IMR-90 (cell line): Measurements from ENCODE around the gene CYTH1. TPM values are rescaled to one million over a fixed set of nuclear protein-coding genes. Genes with fewer than 3 reads are reported as not detected.
A peak's percentile ranks its signal among the peaks of the same experiment; 100 is the strongest.

ENCODE experiments used
- ATAC-seq: fragments of 200-7000 bp; cut with Tn5 transposase; 2 replicates; pipeline ENCODE4 v1.9.1; 2020; ENCODE audit warnings: low read depth, mild to moderate bottlenecking, moderate library complexity
- BruUV-seq: library from RNA; stranded (reverse); fragments of 400-500 nt; replicated peaks from 2 replicates; lab custom pipeline; 2021; lab: Mats Ljungman, UMichigan
- CTCF ChIA-PET: fragments of 300-600 bp; formaldehyde crosslinking; extraction: SDS; loops from one replicate; lab custom pipeline; 2021; ENCODE audit warnings: antibody characterized with exemption; lab: Yijun Ruan, JAX
- POLR2A ChIA-PET: fragments of 300-600 bp; sonication (Branson Sonifier 250); formaldehyde crosslinking; loops from one replicate; lab custom pipeline; 2022; ENCODE audit warnings: antibody characterized with exemption; ENCODE audit not compliant: unreplicated experiment; lab: Charles Lee
- DNase-seq: peaks from one replicate; pipeline ENCODE4 v3.0.0; 2013
- H2AFZ ChIP-seq: replicated peaks from 2 replicates; pipeline ENCODE3; 2013; ENCODE audit warnings: low read length, mild to moderate bottlenecking; ENCODE audit not compliant: poor library complexity
- H2AK5ac ChIP-seq: 2 replicates; pipeline ENCODE4 v1.6.1; 2013; ENCODE audit warnings: low read depth, low read length, inconsistent platforms
- H2AK9ac ChIP-seq: replicated peaks from 2 replicates; pipeline ENCODE3; 2013; ENCODE audit warnings: mild to moderate bottlenecking, low read depth, low read length, moderate library complexity; ENCODE audit not compliant: poor library complexity
- H2BK120ac ChIP-seq: 2 replicates; pipeline ENCODE4 v1.6.1; 2013; ENCODE audit warnings: low read depth, low read length, inconsistent platforms
- H2BK15ac ChIP-seq: 3 replicates; pipeline ENCODE4 v1.6.1; 2013; ENCODE audit warnings: low read depth, low read length, inconsistent platforms
- H2BK20ac ChIP-seq: 2 replicates; pipeline ENCODE4 v1.6.1; 2013; ENCODE audit warnings: low read depth, mild to moderate bottlenecking, inconsistent platforms, low read length, moderate library complexity
- H2BK5ac ChIP-seq: 2 replicates; pipeline ENCODE4 v1.6.1; 2013; ENCODE audit warnings: mild to moderate bottlenecking, low read depth, low read length, inconsistent platforms; ENCODE audit not compliant: poor library complexity, severe bottlenecking
- H3K14ac ChIP-seq: replicated peaks from 2 replicates; pipeline ENCODE4 v1.6.1; 2013; ENCODE audit warnings: low read depth, low read length, inconsistent platforms
- H3K18ac ChIP-seq: 2 replicates; pipeline ENCODE4 v1.6.1; 2013; ENCODE audit warnings: low read depth, low read length, control low read depth
- H3K23ac ChIP-seq: 2 replicates; pipeline ENCODE4 v1.6.1; 2013; ENCODE audit warnings: low read depth, low read length, inconsistent platforms
- H3K27ac ChIP-seq: 2 replicates; pipeline ENCODE4 v1.5.1; 2013; ENCODE audit warnings: mild to moderate bottlenecking, control low read depth, low read length; ENCODE audit not compliant: insufficient read depth
- H3K27me3 ChIP-seq: 2 replicates; pipeline ENCODE4 v1.6.1; 2013; ENCODE audit warnings: low read length; ENCODE audit not compliant: control insufficient read depth, insufficient read depth
- H3K36me3 ChIP-seq: 2 replicates; pipeline ENCODE4 v1.6.1; 2013; ENCODE audit warnings: low read length, mixed read lengths; ENCODE audit not compliant: control insufficient read depth, insufficient read depth
- H3K4ac ChIP-seq: 2 replicates; pipeline ENCODE4 v1.6.1; 2013; ENCODE audit warnings: low read depth, low read length, inconsistent platforms
- H3K4me1 ChIP-seq: 2 replicates; pipeline ENCODE4 v1.6.1; 2013; ENCODE audit warnings: low read length, mixed read lengths; ENCODE audit not compliant: control insufficient read depth, insufficient read depth
- H3K4me2 ChIP-seq: 2 replicates; pipeline ENCODE4 v1.6.1; 2013; ENCODE audit warnings: low read depth, mild to moderate bottlenecking, control low read depth, low read length, moderate library complexity
- H3K4me3 ChIP-seq: 2 replicates; pipeline ENCODE4 v1.5.1; 2013; ENCODE audit warnings: low read depth, mild to moderate bottlenecking, control low read depth, low read length, moderate library complexity; ENCODE audit not compliant: insufficient read depth
- H3K56ac ChIP-seq: 2 replicates; pipeline ENCODE4 v1.6.1; 2013; ENCODE audit warnings: low read length, inconsistent platforms; ENCODE audit not compliant: insufficient read depth; ENCODE audit errors: extremely low read depth
- H3K79me1 ChIP-seq, 2 experiments: 2 replicates each; pipeline ENCODE4 v1.6.1; 2013; ENCODE audit warnings: low read length in 2 of 2, inconsistent platforms in 1 of 2, low read depth in 1 of 2
- H3K9ac ChIP-seq: 2 replicates; pipeline ENCODE4 v1.6.1; 2013; ENCODE audit warnings: low read depth, low read length, control low read depth
- H3K9me1 ChIP-seq: 2 replicates; pipeline ENCODE4 v1.6.1; 2013; ENCODE audit warnings: low read length, inconsistent platforms; ENCODE audit not compliant: insufficient read depth
- H3K9me3 ChIP-seq: 2 replicates; pipeline ENCODE4 v1.6.1; 2013; ENCODE audit warnings: low read length; ENCODE audit not compliant: control insufficient read depth, insufficient read depth
- H4K20me1 ChIP-seq: 2 replicates; pipeline ENCODE4 v1.6.1; 2013; ENCODE audit warnings: low read length, inconsistent platforms; ENCODE audit not compliant: insufficient read depth
- H4K5ac ChIP-seq: 2 replicates; pipeline ENCODE4 v1.6.1; 2013; ENCODE audit warnings: mild to moderate bottlenecking, low read depth, low read length, control low read depth
- H4K8ac ChIP-seq, 2 experiments: 2 replicates each; pipeline ENCODE4 v1.6.1; 2013; ENCODE audit warnings: low read depth in 2 of 2, low read length in 2 of 2, control low read depth in 1 of 2, inconsistent platforms in 1 of 2
- H4K91ac ChIP-seq: 2 replicates; pipeline ENCODE4 v1.6.1; 2013; ENCODE audit warnings: low read depth, low read length, inconsistent platforms; ENCODE audit not compliant: insufficient read depth
- CEBPB ChIP-seq: IDR thresholded peaks from 2 replicates; pipeline ENCODE4 v1.6.1; 2012; ENCODE audit warnings: low read depth, low read length, improper control_type of control experiment
- ELK1 ChIP-seq: fragments of 150-350 bp; IDR thresholded peaks from 2 replicates; pipeline ENCODE4 v1.6.1; 2016; ENCODE audit warnings: low read depth, mild to moderate bottlenecking, low read length, moderate library complexity, borderline replicate concordance
- MAZ ChIP-seq: IDR thresholded peaks from 2 replicates; pipeline ENCODE4 v1.6.1; 2012; ENCODE audit warnings: low read depth, mild to moderate bottlenecking, low read length, improper control_type of control experiment, moderate library complexity, borderline replicate concordance
- WGBS, 2 experiments: methylation state at CpG; one replicate each; pipeline versions ENCODE4 v1.1.5 to v1.1.7; 2013; ENCODE audit warnings: missing lambda C conversion rate in 2 of 2; ENCODE audit not compliant: insufficient read length in 1 of 2; ENCODE audit errors: extremely low coverage in 2 of 2; 5-methylcytosine and 5-hydroxymethylcytosine counted together
- dilution Hi-C: fragments of 300-500 bp; cut with HindIII; formaldehyde crosslinking; loops from one replicate; pipeline ENCODE4 v1.14.3; 2018; ENCODE audit warnings: low sequenced_read_pairs; ENCODE audit not compliant: unreplicated experiment
- in situ Hi-C: fragments of 300-500 bp; cut with MboI; formaldehyde crosslinking; loops from 3 replicates; pipeline ENCODE4 v1.14.3; 2019; ENCODE audit warnings: low sequenced_read_pairs, inconsistent platforms, mixed read lengths
- intact Hi-C: fragments of 100-400 bp; cut with micrococcal nuclease; formaldehyde crosslinking; loops from 2 replicates; pipeline ENCODE4 v1.10.0; 2022
- polyA plus RNA-seq, 3 experiments: library from polyadenylated mRNA; depleted of rRNA; stranded (reverse); fragments of >200 nt; gene quantifications; 2 replicates each; pipeline ENCODE4 v1.2.3, GENCODE V29; 2012; ENCODE audit warnings: low replicate concordance in 1 of 3
- total RNA-seq: library from RNA; depleted of rRNA; stranded (reverse); fragments of >200 nt; gene quantifications from 2 replicates; pipeline ENCODE4 v1.2.3, GENCODE V29; 2012
- TF ChIP-seq, protein P1 (sequence below): conservative IDR thresholded peaks from 2 replicates; pipeline ENCODE4 v1.5.1; 2012; ENCODE audit warnings: mild to moderate bottlenecking, low read depth, low read length, improper control_type of control experiment

Gene CYTH1
- total and polyA plus RNA-seq, 2 of the 4 experiments (the other 2 are of a cell fraction) = 7.9 to 12.4 TPM

GRCh38 chr17:78823282-78824046 is 41.4 kb upstream of the CYTH1 start:
- Histone ChIP-seq H3K36me3 (peaks cover 61% of the 10 kb centered on the region), H3K56ac (no peak overlapping the region), H3K4me3 (no peak overlapping the region), H2AK9ac (peak overlapping the region; percentile 91), H3K18ac (peak overlapping the region; percentile 12; the same call in 1 of the 2 replicates), H3K27ac (peak overlapping the region; percentile 79), H3K9me3 (no peaks in the 10 kb centered on the region), H3K14ac (peak overlapping the region; percentile 50), H4K8ac (peak overlapping the region in 1 of 2 experiments; percentile 85; a peak in 2 of 4 replicates), H3K9ac (no peak overlapping the region), H2BK20ac (peak overlapping the region; percentile 22; the same call in 1 of the 2 replicates), H2BK15ac (0 out of 3 replicates have a peak overlapping the region, but pooled peaks have one; percentile 27), H4K91ac (peak overlapping the region; percentile 17; the same call in 1 of the 2 replicates), H3K9me1 (peaks cover 20% of the 10 kb centered on the region), H2BK120ac (peak overlapping the region; percentile 41), H3K4me2 (no peak overlapping the region), H3K27me3 (no peaks in the 10 kb centered on the region), H2BK5ac (peak overlapping the region; percentile 89), H4K5ac (0 out of 2 replicates have a peak overlapping the region, but pooled peaks have one; percentile 13), H4K20me1 (peaks cover 19% of the 10 kb centered on the region), H2AK5ac (peak overlapping the region; percentile 92), H3K23ac (peak overlapping the region; percentile 34), H3K79me1 (peaks cover 28 to 85% of the 10 kb centered on the region in 2 experiments), H2AFZ (peak overlapping the region; percentile 52), H3K4ac (peak overlapping the region; percentile 72), H3K4me1 (peaks cover 16% of the 10 kb centered on the region)
- TF ChIP-seq, protein P1, sequence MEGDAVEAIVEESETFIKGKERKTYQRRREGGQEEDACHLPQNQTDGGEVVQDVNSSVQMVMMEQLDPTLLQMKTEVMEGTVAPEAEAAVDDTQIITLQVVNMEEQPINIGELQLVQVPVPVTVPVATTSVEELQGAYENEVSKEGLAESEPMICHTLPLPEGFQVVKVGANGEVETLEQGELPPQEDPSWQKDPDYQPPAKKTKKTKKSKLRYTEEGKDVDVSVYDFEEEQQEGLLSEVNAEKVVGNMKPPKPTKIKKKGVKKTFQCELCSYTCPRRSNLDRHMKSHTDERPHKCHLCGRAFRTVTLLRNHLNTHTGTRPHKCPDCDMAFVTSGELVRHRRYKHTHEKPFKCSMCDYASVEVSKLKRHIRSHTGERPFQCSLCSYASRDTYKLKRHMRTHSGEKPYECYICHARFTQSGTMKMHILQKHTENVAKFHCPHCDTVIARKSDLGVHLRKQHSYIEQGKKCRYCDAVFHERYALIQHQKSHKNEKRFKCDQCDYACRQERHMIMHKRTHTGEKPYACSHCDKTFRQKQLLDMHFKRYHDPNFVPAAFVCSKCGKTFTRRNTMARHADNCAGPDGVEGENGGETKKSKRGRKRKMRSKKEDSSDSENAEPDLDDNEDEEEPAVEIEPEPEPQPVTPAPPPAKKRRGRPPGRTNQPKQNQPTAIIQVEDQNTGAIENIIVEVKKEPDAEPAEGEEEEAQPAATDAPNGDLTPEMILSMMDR = peak; percentile 12; the same call in 1 of the 2 replicates
- no peak for TF ChIP-seq MAZ
- peak; percentile 23; the same call in 1 of the 2 replicates for TF ChIP-seq CEBPB
- TF ChIP-seq ELK1 = no peak
- no peak for ATAC-seq
- intact Hi-C loops (loop anchor here (10.0 kb wide), 1 partner anchor 329 kb away; no protein-coding TSS in a partner anchor), in situ Hi-C loops (no loop called here), dilution Hi-C loops (no loop called here)
- no peak for DNase-seq
- no TSS peak for BruUV-seq
- ChIA-PET POLR2A (interaction anchor here (0.6 kb wide), 1 partner anchor 8 kb away, joined by 5 read pairs; no protein-coding TSS in a partner anchor), CTCF (interaction anchor here (0.9 kb wide), 1 partner anchor 148 kb away, joined by 6 read pairs; no protein-coding TSS in a partner anchor)
- WGBS, 2 experiments = 94% methylated on average over 6 of the region's 14 CpGs; no CpG with 5 or more reads in 1 of the 2 experiments
